NCI-H187 treated with DMSO at 0.1 percent for 48 hours (cell line): ENCODE data around the gene ADRB1.

Experiments used
- DNase-seq: peaks from one replicate; lab custom pipeline; 2025; lab: John Stamatoyannopoulos, UW

ADRB1 gene

GRCh38 chr10:114026189-114027040 is 17.3 kb upstream of the ADRB1 start:
- DNase-seq: no peak

DNA sequence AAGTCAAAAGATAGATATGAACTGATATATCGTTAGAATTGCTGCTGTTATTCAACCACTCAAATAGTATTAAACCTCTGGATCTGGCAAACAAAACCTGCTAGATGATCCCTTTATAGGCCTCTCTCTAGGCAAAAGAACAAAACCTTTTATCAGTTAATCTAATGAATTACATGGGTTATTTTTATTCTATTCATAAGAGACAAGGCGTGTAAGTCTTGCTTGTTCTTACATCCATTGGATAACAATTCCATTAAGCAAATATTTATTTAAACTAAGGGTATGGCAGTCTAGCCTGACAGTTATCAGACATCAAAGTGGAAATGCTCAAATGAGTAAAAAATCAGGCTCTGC is 16.6 kb upstream of the ADRB1 start:
- DNase-seq: no peak

- no peak for DNase-seq
These were observed 15.7 kb upstream of the ADRB1 start for GRCh38 chr10:114027951-114028350.

DNA sequence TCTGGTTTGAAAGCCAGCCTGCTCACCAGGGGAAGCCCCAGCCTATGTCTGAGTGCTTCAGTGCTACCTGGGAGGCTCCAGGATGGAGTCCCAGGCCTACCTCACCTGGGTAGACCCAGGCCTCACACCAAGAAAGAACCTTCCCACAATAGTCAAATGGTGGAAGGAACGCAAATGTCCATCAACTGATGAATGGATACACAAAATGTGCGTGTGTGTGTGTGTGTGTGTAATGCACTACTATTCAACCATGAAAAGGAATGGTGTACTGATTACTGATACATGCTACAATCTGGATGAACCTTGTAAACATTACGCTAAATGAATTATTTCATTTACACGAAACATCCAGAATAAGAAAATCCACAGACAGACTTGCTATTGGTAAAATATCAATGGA is 15.2 kb upstream of the ADRB1 start:
- DNase-seq: no peak

- no peak for DNase-seq
These were observed 14.0 kb upstream of the ADRB1 start for GRCh38 chr10:114029655-114030054.

DNA sequence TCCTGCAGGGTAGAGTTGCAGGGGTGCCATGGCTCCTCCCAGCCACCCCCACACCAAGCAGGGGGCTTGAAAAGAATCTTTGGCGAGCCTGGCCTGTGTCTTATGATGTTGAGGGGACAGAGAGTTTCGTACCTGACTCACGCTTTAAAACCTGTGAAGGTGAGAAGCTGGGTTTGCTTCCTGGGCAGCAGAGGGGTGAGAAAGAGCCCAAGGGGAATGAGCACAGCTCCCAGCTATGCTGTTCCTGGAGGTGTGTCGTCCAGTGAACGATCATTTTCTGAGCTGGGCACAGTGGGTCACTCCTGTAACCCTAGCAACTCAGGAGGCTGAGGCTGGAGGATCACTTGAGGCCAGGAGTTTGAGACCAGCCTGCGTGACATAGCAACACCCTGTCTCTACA is 13.5 kb upstream of the ADRB1 start:
- no peak for DNase-seq

DNA sequence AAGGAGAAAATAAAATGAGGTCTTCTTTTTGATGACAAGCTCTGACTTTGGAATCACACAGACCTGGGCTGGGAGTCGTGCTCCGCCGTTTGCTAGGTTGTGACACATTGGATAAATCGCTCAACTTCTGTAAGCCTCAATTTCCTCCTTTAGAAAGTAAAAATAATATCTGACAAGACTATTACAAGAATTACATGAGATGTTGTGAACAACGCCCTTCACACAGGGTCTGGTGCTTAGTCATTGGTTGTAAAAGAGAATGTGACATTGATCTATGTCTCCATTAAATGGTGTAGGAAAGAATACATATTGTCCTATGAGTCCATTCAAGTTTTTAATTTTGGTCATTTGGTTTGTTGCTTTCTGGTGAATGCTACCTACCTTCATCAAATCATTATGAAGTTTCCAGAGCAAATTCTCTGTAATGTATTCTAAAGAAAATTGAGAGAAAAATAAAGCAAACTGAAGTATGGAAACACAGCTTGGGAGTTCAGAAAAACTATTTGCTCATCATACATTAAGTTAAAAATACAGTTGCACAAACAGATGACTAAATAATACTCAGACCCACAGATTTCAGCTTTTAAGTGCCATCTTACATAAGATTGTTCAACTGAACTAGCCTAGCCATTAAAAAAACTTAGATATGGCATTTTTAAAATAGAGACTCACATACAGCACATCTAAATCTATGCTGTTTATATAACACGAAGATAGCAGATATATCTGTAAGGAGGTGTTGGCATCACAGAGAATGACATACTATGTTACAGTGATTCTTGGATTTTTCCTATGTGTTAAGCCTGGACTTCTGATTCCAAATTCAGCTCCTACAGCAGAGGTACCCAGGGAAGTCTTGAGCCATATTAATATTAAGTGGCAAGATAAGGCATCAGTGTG is 12.3 kb upstream of the ADRB1 start:
- DNase-seq: no peak

GRCh38 chr10:114033566-114033965 is 10.1 kb upstream of the ADRB1 start:
- no peak for DNase-seq

GRCh38 chr10:114034923-114035645 is 8.6 kb upstream of the ADRB1 start:
- DNase-seq: no peak

DNA sequence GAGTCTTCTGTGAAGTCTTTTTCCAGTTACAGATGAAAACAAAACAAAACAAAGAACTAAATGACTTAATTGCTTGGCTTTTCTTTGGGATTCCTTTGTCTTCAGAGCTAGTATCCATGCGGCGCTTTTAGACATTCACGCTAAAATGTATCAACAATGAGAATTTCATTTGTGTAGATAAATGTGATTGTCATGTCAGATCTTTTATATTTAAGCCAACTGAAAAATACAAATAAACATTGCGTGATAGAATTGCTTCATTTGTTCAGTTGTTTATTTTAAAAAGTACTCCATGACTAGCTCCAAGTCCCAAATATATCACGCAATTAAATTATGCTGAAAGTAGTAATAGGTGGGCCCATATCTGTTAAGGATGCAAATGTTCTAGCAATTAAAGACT is 7.9 kb upstream of the ADRB1 start:
- no peak for DNase-seq

- DNase-seq: no peak
These were observed 4.8 kb upstream of the ADRB1 start for GRCh38 chr10:114038819-114039218.

DNA sequence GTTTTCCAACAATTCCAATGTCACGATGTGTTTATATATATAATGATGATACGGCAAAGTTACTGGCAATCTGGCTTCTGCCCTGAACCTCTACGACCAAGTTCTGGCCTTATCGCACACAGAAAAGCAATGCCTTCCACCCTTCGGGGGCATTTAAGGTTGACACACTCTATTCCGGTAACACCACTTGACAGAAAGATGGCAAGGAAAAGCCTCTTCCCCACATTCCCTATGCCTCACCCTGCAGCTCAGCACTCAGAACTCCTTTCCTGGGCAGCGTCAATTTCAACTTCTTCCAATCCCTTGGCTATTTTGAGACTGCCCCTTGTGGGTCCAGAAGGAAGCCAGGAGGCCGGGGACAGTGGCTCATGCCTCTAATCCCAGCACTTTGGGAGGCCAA is 2.5 kb upstream of the ADRB1 start:
- no peak for DNase-seq

DNA sequence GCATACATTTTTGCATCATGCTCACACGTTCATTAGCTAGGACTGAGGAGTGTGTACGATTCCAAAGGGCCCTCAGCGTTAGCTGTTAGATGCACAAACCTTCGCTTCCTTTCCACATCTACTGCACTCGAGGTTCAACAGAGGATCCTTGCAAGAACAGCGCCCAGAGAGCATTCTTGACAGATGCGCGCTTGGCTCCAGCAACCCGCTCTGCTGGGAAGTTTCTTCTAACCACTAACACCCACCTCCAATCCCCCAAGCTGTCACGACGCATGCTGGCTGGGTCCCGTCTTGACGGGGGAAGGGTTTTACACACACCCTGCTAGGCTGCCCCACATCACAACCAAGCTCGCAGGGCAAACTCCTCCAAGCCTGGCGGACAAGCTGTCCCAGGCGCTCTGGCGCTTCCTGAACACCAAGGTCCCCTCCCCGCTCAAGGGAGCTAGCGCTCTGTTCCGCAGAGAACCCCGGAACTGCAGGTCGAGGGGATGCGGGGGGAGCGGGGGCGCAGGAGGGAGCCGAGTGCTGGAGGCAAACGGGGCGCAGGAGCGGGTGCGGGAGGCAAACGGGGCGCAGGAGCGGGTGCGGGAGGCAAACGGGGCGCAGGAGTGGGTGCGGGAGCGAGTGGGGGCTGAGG is 653 bp upstream of the ADRB1 start:
- DNase-seq: no peak

DNA sequence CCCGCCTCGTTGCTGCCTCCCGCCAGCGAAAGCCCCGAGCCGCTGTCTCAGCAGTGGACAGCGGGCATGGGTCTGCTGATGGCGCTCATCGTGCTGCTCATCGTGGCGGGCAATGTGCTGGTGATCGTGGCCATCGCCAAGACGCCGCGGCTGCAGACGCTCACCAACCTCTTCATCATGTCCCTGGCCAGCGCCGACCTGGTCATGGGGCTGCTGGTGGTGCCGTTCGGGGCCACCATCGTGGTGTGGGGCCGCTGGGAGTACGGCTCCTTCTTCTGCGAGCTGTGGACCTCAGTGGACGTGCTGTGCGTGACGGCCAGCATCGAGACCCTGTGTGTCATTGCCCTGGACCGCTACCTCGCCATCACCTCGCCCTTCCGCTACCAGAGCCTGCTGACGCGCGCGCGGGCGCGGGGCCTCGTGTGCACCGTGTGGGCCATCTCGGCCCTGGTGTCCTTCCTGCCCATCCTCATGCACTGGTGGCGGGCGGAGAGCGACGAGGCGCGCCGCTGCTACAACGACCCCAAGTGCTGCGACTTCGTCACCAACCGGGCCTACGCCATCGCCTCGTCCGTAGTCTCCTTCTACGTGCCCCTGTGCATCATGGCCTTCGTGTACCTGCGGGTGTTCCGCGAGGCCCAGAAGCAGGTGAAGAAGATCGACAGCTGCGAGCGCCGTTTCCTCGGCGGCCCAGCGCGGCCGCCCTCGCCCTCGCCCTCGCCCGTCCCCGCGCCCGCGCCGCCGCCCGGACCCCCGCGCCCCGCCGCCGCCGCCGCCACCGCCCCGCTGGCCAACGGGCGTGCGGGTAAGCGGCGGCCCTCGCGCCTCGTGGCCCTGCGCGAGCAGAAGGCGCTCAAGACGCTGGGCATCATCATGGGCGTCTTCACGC is 825 bp downstream of the ADRB1 start:
- DNase-seq: no peak

DNA sequence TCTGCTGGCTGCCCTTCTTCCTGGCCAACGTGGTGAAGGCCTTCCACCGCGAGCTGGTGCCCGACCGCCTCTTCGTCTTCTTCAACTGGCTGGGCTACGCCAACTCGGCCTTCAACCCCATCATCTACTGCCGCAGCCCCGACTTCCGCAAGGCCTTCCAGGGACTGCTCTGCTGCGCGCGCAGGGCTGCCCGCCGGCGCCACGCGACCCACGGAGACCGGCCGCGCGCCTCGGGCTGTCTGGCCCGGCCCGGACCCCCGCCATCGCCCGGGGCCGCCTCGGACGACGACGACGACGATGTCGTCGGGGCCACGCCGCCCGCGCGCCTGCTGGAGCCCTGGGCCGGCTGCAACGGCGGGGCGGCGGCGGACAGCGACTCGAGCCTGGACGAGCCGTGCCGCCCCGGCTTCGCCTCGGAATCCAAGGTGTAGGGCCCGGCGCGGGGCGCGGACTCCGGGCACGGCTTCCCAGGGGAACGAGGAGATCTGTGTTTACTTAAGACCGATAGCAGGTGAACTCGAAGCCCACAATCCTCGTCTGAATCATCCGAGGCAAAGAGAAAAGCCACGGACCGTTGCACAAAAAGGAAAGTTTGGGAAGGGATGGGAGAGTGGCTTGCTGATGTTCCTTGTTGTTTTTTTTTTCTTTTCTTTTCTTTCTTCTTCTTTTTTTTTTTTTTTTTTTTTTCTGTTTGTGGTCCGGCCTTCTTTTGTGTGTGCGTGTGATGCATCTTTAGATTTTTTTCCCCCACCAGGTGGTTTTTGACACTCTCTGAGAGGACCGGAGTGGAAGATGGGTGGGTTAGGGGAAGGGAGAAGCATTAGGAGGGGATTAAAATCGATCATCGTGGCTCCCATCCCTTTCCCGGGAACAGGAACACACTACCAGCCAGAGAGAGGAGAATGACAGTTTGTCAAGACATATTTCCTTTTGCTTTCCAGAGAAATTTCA is 1.7 kb downstream of the ADRB1 start:
- no peak for DNase-seq

- DNase-seq: no peak
These were observed 2.4 kb downstream of the ADRB1 start for GRCh38 chr10:114046087-114046458.

GRCh38 chr10:114048472-114048871 is 4.8 kb downstream of the ADRB1 start:
- DNase-seq: no peak

DNA sequence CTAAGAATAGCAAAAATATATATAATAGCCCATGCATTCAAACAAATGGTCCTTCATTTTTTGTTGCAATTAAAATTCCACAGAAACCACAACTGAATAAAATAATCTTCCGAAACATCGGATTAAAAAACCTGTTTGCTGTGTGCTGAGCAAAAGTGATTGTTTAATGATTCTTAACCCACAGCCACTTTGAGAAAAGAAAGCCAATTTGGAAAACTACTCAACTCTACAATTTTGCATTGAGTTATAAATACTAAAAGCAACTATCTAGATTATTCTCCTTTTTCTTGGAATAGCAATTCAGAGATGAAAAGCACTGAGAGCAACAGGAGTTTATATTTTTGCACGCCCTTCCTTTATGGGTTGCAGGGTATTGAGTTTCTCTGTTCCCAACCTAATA is 8.0 kb downstream of the ADRB1 start:
- DNase-seq: no peak

DNA sequence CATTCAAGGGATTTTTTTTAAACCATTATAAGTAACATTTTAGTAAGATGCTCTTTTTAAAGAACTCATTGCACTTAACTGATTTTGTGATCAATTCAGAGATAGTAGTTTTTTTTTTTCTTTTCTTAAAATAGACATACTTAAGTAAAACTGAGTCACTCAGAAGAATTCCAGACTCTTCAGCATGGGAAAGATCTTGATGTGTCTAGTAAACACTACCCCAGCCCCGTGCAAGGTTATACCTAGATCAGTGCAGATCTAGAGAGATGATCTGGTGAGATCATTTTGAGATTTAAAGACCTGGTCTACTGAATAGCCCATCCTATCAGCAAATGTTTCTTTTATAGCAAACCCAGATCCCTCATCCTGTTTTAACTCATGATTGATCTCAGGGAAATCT is 8.6 kb downstream of the ADRB1 start:
- DNase-seq: no peak

DNA sequence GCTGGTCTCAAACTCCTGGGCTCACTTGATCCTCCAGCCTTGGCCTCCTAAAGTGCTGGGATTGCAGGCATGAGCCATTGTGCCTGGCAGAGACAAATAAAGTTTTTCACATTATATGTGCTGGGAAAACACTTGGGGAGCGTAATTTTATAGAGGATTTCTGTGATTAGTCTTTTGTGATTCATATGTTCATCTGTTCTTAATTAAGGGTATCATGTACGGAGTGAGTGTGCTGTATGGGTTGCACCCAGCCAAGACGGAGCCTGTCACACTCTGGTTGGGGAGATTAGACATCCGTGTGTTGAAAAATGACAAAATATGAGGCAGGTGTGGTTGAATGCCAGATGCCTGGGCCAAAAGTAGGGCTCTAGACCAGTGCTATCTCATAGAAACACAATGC is 10.3 kb downstream of the ADRB1 start:
- DNase-seq: no peak
